Activated gamma-delta T cell (primary cell): ENCODE measurements around the gene BHMT2.

Experiments
- DNase-seq: peaks from one replicate; lab custom pipeline; 2025; lab: John Stamatoyannopoulos, UW

The BHMT2 gene

DNA sequence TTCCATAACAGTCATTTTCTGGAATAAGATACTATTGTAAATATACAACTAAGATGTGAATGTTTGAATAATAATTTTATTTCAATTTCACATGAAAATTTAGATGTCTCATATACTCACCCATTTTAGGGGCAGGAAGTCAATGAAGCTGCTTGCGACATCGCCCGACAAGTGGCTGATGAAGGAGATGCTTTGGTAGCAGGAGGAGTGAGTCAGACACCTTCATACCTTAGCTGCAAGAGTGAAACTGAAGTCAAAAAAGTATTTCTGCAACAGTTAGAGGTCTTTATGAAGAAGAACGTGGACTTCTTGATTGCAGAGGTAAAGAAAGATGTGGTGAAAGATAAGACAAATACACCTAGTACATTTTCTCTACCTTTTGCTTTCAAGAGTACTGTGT is 50.7 kb downstream of the BHMT2 start:
- DNase-seq, result no peak

DNA sequence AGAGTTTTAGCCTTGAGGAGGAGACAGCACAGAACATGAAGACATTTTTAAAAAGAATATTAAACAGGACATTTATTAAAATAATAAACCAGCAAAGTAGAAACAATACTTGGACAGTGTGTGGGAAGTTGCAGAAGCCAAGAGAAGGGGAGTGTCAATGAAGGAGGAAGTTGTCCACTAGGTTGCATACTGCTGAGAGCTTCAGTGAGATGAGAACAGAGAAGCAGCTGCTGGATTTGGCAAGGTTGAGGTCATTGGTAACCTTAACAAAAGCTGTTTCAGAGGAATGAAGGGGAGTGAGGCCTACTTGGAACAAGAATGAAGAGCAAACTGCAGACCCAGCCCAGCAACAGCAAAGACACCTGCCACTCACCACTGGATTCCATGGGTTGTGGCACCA is 53.4 kb downstream of the BHMT2 start:
- DNase-seq, result no peak

DNA sequence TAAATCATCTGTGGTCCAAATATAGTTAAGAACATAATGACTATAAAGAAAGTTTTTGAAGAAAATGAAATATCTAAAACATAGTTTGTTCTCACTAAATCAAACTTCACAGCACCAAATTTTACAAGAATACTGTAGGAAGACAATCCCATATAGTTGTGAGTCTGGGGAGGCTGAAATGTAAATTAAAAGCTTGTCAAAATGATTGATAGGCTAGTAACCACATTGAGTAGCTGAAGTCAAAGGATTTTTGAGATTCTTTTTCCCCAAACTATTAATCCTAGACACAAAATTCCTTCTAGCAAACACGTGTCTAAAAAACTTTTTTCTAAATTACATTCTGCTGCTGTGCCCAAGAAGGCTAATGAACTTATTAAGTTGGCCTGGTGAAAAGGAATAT is 55.0 kb downstream of the BHMT2 start:
- no peak for DNase-seq

DNA sequence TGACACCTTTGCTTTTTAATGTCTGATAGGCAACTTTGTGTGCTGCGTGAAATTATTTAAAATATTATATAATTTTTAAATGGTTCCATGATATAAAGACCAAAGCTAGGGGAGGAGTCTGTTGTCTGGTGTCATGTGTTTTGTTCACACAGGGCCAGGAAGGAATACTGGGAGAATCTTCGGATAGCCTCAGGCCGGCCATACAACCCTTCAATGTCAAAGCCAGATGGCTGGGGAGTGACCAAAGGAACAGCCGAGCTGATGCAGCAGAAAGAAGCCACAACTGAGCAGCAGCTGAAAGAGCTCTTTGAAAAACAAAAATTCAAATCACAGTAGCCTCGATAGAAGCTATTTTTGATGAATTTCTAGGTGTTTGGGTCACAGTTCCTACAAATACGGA is 61.2 kb downstream of the BHMT2 start:
- no peak for DNase-seq

DNA sequence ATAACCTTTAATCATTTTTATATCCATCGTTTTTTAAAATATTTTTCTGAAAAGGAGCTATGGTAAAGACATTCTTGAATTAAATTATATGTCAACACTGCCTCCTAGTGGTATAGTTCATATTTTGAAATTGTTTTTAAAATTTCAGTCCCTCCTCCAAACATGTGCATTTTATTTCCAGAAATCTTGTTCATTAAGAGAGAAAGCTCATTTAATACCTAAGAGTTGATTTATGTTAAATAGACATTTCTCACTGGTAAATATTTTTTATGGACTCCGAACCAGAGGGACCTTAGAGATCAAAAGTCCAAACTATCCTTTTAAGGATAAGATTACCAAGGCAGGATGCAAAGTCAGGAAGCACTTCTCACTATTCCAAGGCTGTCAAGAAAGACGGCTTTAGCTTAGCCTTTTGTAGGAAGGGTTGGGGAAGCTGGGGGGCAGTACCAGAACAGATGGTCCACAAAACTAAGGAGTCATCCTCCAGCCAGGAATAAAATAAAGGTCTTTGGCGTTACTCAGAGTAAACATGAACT is 63.6 kb downstream of the BHMT2 start:
- DNase-seq, result no peak

DNA sequence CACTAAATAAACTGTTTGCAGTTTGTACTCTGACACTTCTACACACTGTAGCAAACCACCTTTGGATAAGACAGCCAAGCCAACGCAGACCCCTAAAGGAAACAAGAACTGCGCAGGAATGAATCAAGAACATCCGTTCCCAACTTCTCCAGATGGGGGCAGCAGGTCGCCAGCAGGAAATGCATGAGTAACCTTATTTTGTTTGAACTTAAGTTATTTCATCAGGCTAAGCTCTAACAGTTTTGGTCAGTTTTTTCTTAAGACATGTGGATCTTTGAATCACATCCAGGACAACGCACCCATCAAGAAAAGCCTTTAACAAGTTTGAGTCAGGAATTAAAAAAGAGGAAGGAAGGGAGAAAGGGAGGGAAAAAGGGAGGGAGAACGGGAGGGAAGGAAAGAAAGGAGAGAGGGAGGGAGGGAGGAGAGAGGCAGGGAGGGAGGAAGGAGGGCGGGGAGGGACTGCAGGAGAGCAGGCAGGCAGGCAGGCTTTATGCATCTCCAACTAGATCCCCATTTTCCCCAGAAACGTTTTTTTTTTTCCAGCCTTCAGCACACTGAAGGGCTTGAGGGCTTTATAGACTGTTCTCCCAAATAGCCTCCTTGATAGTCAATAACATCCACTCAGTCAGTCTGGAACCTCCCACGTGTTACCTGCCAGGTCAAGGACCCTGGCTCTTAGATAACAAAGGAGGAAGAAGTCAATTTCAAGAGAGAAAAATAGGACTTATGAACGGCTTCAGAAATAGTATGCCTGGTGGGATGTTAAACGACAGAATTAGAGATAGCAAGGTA is 64.3 kb downstream of the BHMT2 start:
- no peak for DNase-seq

DNA sequence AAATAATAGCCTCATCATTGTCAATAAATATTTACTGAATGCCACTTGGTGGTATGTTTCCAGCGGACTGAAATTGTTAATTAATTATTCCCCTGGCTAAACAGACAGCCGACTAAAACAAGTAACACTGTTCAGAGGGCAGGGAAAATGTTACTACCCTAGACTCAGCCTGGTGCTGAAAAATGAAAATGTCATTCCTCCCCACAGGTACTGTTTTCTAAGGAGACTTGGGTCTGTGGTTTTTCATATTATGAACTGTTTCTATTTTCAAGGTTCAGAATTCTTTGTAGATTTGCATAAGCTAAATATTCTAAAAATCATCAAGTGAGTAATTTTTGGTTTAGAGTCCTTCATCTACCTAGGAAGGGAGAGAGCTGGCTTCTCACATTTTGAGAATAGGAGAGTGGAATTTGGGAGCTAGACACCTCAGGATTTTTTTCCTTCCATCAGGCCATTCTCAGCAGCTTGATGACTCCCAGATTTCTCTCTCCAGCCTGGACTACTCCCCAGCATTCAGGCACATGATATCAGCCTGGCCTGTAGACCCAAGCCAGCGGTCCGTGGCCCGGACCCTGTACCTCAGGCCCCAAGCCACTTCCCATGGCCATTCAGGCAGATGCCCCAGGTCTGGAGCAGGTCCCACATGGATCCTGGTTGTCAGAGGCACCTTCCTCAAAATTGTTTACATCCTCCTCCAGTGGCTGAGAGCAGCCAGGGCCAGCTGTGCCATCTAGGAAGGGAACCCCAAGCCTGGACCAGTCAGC is 66.4 kb downstream of the BHMT2 start:
- DNase-seq, result no peak

DNA sequence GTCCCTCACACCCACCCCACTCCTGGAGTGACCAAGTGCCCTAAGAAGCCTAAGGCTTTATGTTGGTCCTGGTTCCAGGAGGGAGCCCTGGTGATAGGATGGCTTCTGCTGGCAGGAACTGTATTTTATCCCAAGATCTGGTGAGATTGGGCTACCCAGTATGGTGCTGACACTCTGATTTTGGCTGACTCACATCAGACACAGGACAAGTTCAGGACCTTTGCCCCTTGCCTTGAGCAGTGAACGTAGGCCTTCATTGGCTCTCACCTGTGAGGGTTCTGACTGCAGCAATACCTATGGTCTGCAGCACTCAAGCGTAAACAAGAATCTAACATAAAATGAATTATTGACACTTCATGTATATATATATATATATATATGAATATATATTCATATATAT is 67.1 kb downstream of the BHMT2 start:
- no peak for DNase-seq
